HepG2 (cell line): ENCODE measurements around the gene SUPT6H. TPM values are rescaled to one million over a fixed set of nuclear protein-coding genes. Genes with fewer than 3 reads are reported as not detected.

Experiments used
- ATM ChIP-seq: fragments of 450-650 bp; IDR thresholded peaks from 2 replicates; pipeline ENCODE4 v1.7.1; 2017; ENCODE audit warnings: mild to moderate bottlenecking, borderline replicate concordance
- FIP1L1 ChIP-seq: fragments of 200-400 bp; formaldehyde crosslinking; IDR thresholded peaks from 2 replicates; pipeline ENCODE4 v1.6.1; 2018; ENCODE audit warnings: low read depth, mild to moderate bottlenecking, low read length, moderate library complexity, borderline replicate concordance; ENCODE audit not compliant: insufficient read depth
- IKZF1 ChIP-seq: fragments of 450-650 bp; IDR thresholded peaks from 2 replicates; pipeline ENCODE4 v1.7.1; 2016
- NBN ChIP-seq: fragments of 450-650 bp; conservative IDR thresholded peaks from 2 replicates; pipeline ENCODE4 v1.6.1; 2017
- NFKBIZ ChIP-seq: IDR thresholded peaks from 2 replicates; pipeline ENCODE4 v1.6.1; 2018; ENCODE audit warnings: missing genetic modification reagents, missing compliant biosample characterization
- POLR2A ChIP-seq, 2 experiments: IDR thresholded peaks; 2 replicates each; pipeline ENCODE4 v1.6.1; 2011; ENCODE audit warnings: low read depth in 2 of 2, low read length in 2 of 2, mild to moderate bottlenecking in 1 of 2, moderate library complexity in 1 of 2; ENCODE audit not compliant: insufficient read depth in 1 of 2
- RAD51 ChIP-seq: fragments of 450-650 bp; IDR thresholded peaks from 2 replicates; pipeline ENCODE4 v1.6.1; 2016; ENCODE audit warnings: borderline replicate concordance
- SNAI1 ChIP-seq: sonication (generic); formaldehyde crosslinking; IDR thresholded peaks from 2 replicates; pipeline ENCODE4 v1.5.0; 2020; ENCODE audit warnings: mild to moderate bottlenecking, missing genetic modification reagents, borderline replicate concordance
- TBX2 ChIP-seq: sonication (generic); formaldehyde crosslinking; IDR thresholded peaks from 2 replicates; pipeline ENCODE4 v1.5.0; 2020; ENCODE audit warnings: missing genetic modification reagents, mild to moderate bottlenecking, borderline replicate concordance
- ZBTB21 ChIP-seq: sonication (generic); formaldehyde crosslinking; IDR thresholded peaks from 2 replicates; pipeline ENCODE4 v1.4.0; 2020; ENCODE audit warnings: missing genetic modification reagents
- ZBTB3 ChIP-seq: sonication (generic); formaldehyde crosslinking; IDR thresholded peaks from 2 replicates; pipeline ENCODE4 v1.4.0; 2020; ENCODE audit warnings: low read depth, mild to moderate bottlenecking, moderate library complexity, missing genetic modification reagents, borderline replicate concordance
- ZFP1 ChIP-seq: IDR thresholded peaks from 2 replicates; pipeline ENCODE4 v1.6.1; 2016
- ZFP37 ChIP-seq: sonication (generic); formaldehyde crosslinking; IDR thresholded peaks from 2 replicates; pipeline ENCODE4 v1.4.0; 2020; ENCODE audit warnings: missing genetic modification reagents, borderline replicate concordance
- ZNF224 ChIP-seq: sonication (generic); formaldehyde crosslinking; IDR thresholded peaks from 2 replicates; pipeline ENCODE4 v1.5.0; 2020; ENCODE audit warnings: mild to moderate bottlenecking, missing genetic modification reagents
- ZNF33A ChIP-seq: sonication (generic); formaldehyde crosslinking; IDR thresholded peaks from 2 replicates; pipeline ENCODE4 v1.5.1; 2020; ENCODE audit warnings: missing genetic modification reagents, mild to moderate bottlenecking, moderate library complexity, borderline replicate concordance
- ZNF530 ChIP-seq: sonication (generic); formaldehyde crosslinking; IDR thresholded peaks from 2 replicates; pipeline ENCODE4 v1.5.0; 2020; ENCODE audit warnings: low read depth, mild to moderate bottlenecking, missing genetic modification reagents
- ZNF781 ChIP-seq: sonication (generic); formaldehyde crosslinking; IDR thresholded peaks from 2 replicates; pipeline ENCODE4 v1.5.1; 2020; ENCODE audit warnings: borderline replicate concordance, mild to moderate bottlenecking, missing genetic modification reagents; ENCODE audit errors: not compliant biosample characterization
- ZNF788 ChIP-seq: sonication (generic); formaldehyde crosslinking; IDR thresholded peaks from 2 replicates; pipeline ENCODE4 v1.5.0; 2020; ENCODE audit warnings: mild to moderate bottlenecking, missing genetic modification reagents, borderline replicate concordance
- polyA plus RNA-seq, 8 experiments: library from polyadenylated mRNA; depleted of rRNA in 3 of 8; stranded (reverse) in 7 of 8; unstranded in 1 of 8; fragments of >200 nt; fragmentation: Illumina TruSeq in 4 of 8; extraction: Trizol in 4 of 8; gene quantifications; 2 replicates each; pipeline versions ENCODE4 v1.2.1 to v1.2.3, GENCODE V29; 2011 to 2016; ENCODE audit warnings: low read depth in 4 of 8, missing spikeins in 1 of 8, mixed read lengths in 1 of 8; ENCODE audit not compliant: insufficient read depth in 1 of 8
- total RNA-seq, 5 experiments: library from RNA; depleted of rRNA; stranded (reverse); fragments of >200 nt; fragmentation: Illumina TruSeq; extraction: Trizol; gene quantifications; 2 replicates each; pipeline ENCODE4 v1.2.3, GENCODE V29; 2016; ENCODE audit warnings: low read depth in 1 of 5
- TF ChIP-seq, protein P1 (sequence below): sonication (generic); formaldehyde crosslinking; IDR thresholded peaks from 2 replicates; pipeline ENCODE4 v1.5.1; 2020; ENCODE audit warnings: missing genetic modification reagents, mild to moderate bottlenecking, borderline replicate concordance
- TF ChIP-seq, protein P2 (sequence below): sonication (generic); formaldehyde crosslinking; IDR thresholded peaks from 2 replicates; pipeline ENCODE4 v1.5.1; 2020; ENCODE audit warnings: missing genetic modification reagents, mild to moderate bottlenecking, borderline replicate concordance
- TF ChIP-seq, protein P3 (sequence below): sonication (generic); formaldehyde crosslinking; IDR thresholded peaks from 2 replicates; pipeline ENCODE4 v1.8.1; 2023; ENCODE audit warnings: missing genetic modification reagents, mild to moderate bottlenecking, borderline replicate concordance
- TF ChIP-seq, protein P4 (sequence below): sonication (generic); formaldehyde crosslinking; IDR thresholded peaks from 2 replicates; pipeline ENCODE4 v1.4.0; 2020; ENCODE audit warnings: missing genetic modification reagents
- TF ChIP-seq, protein P5 (sequence below): sonication (generic); formaldehyde crosslinking; conservative IDR thresholded peaks from 2 replicates; pipeline ENCODE4 v1.4.0; 2020; ENCODE audit warnings: missing genetic modification reagents

Gene SUPT6H
- total and polyA plus RNA-seq, 2 of the 13 experiments (the other 11 are each of a cell fraction or from before 2014, with no cell fraction given), result 32.7 to 39.9 TPM

DNA sequence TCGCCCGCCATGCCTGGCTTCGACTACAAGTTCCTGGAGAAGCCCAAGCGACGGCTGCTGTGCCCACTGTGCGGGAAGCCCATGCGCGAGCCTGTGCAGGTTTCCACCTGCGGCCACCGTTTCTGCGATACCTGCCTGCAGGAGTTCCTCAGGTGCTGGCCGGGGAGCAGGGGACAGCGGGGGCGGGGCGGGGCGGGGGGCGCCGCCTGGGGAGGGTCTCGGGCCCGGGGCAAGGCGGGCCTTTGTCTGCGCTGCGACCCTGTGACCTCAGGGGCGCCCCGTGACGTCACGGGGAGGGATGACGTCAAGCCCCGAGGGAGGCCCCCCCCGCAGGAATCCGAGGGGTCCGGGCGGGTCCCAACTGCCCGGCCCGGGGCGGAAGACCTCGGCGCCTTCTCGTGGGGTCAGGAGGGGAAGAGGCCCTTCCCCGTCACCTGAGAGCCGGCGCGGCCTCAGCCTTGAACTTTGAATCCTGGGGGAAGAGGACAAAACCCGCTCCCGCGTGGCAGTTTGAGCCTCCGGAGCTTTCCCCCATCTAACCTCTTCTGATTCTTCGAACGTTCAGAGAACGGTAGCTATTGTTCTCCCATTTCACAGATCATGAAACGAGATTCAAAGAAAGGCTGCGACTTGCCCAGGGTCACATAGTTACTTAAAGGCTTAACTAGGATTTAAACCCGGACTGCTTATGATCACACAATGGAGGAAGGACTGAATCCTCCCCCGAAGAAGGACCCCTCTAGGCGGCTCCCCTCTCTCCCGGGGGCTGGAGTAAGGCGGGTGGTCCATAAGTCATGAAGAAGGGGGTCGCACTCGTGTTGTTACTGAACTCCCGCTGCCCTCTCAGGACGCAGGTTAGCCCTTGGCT is 82.3 kb downstream of the SUPT6H start (continued):
- TF ChIP-seq, protein P1, sequence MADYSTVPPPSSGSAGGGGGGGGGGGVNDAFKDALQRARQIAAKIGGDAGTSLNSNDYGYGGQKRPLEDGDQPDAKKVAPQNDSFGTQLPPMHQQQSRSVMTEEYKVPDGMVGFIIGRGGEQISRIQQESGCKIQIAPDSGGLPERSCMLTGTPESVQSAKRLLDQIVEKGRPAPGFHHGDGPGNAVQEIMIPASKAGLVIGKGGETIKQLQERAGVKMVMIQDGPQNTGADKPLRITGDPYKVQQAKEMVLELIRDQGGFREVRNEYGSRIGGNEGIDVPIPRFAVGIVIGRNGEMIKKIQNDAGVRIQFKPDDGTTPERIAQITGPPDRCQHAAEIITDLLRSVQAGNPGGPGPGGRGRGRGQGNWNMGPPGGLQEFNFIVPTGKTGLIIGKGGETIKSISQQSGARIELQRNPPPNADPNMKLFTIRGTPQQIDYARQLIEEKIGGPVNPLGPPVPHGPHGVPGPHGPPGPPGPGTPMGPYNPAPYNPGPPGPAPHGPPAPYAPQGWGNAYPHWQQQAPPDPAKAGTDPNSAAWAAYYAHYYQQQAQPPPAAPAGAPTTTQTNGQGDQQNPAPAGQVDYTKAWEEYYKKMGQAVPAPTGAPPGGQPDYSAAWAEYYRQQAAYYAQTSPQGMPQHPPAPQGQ (CRISPR knock-in tag), result no peak
- TF ChIP-seq, protein P2, sequence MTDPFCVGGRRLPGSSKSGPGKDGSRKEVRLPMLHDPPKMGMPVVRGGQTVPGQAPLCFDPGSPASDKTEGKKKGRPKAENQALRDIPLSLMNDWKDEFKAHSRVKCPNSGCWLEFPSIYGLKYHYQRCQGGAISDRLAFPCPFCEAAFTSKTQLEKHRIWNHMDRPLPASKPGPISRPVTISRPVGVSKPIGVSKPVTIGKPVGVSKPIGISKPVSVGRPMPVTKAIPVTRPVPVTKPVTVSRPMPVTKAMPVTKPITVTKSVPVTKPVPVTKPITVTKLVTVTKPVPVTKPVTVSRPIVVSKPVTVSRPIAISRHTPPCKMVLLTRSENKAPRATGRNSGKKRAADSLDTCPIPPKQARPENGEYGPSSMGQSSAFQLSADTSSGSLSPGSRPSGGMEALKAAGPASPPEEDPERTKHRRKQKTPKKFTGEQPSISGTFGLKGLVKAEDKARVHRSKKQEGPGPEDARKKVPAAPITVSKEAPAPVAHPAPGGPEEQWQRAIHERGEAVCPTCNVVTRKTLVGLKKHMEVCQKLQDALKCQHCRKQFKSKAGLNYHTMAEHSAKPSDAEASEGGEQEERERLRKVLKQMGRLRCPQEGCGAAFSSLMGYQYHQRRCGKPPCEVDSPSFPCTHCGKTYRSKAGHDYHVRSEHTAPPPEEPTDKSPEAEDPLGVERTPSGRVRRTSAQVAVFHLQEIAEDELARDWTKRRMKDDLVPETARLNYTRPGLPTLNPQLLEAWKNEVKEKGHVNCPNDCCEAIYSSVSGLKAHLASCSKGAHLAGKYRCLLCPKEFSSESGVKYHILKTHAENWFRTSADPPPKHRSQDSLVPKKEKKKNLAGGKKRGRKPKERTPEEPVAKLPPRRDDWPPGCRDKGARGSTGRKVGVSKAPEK (CRISPR knock-in tag), result no peak
- TF ChIP-seq ZNF788 (CRISPR knock-in tag), result peak; percentile 17; the same call in 1 of the 2 replicates
- TF ChIP-seq NBN, result no peak
- no peak; the same call in 1 of the 2 replicates for TF ChIP-seq SNAI1
- peak in 1 of 2 experiments; percentile 75; a peak in 1 of 4 replicates for TF ChIP-seq POLR2A (IDR thresholded peaks at IDR 0.05; ENCODE audit: insufficient read depth in 1 of 2, low read depth in 2 of 2, low read length in 2 of 2)
- TF ChIP-seq, protein P3, sequence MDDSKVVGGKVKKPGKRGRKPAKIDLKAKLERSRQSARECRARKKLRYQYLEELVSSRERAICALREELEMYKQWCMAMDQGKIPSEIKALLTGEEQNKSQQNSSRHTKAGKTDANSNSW (CRISPR knock-in tag), result no peak
- TF ChIP-seq, protein P4, sequence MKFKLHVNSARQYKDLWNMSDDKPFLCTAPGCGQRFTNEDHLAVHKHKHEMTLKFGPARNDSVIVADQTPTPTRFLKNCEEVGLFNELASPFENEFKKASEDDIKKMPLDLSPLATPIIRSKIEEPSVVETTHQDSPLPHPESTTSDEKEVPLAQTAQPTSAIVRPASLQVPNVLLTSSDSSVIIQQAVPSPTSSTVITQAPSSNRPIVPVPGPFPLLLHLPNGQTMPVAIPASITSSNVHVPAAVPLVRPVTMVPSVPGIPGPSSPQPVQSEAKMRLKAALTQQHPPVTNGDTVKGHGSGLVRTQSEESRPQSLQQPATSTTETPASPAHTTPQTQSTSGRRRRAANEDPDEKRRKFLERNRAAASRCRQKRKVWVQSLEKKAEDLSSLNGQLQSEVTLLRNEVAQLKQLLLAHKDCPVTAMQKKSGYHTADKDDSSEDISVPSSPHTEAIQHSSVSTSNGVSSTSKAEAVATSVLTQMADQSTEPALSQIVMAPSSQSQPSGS (CRISPR knock-in tag), result peak; percentile 91
- peak; percentile 15; the same call in 1 of the 2 replicates for TF ChIP-seq TBX2 (CRISPR knock-in tag)
- TF ChIP-seq IKZF1, result no peak
- no peak for TF ChIP-seq ATM
- TF ChIP-seq NFKBIZ (CRISPR knock-in tag), result no peak
- TF ChIP-seq ZNF530 (CRISPR knock-in tag), result no peak
- TF ChIP-seq ZFP1 (CRISPR knock-in tag), result no peak
- no peak for TF ChIP-seq ZNF224 (CRISPR knock-in tag)
- TF ChIP-seq ZNF781 (CRISPR knock-in tag), result peak; percentile 23
- no peak for TF ChIP-seq ZBTB3
- no peak for TF ChIP-seq ZFP37 (CRISPR knock-in tag)
- TF ChIP-seq, protein P5, sequence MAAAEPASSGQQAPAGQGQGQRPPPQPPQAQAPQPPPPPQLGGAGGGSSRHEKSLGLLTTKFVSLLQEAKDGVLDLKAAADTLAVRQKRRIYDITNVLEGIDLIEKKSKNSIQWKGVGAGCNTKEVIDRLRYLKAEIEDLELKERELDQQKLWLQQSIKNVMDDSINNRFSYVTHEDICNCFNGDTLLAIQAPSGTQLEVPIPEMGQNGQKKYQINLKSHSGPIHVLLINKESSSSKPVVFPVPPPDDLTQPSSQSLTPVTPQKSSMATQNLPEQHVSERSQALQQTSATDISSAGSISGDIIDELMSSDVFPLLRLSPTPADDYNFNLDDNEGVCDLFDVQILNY (CRISPR knock-in tag), result no peak
- no peak for TF ChIP-seq FIP1L1
- TF ChIP-seq RAD51, result no peak
- no peak for TF ChIP-seq ZNF33A (CRISPR knock-in tag)
- TF ChIP-seq ZBTB21, result peak; percentile 99
